NCI-H510A (cell line): ENCODE data around the gene CASZ1.
A peak's percentile ranks its signal among the peaks of the same experiment; 100 is the strongest.

Experiments
- DNase-seq: peaks from one replicate; lab custom pipeline; 2025; lab: John Stamatoyannopoulos, UW

Gene CASZ1, protein sequence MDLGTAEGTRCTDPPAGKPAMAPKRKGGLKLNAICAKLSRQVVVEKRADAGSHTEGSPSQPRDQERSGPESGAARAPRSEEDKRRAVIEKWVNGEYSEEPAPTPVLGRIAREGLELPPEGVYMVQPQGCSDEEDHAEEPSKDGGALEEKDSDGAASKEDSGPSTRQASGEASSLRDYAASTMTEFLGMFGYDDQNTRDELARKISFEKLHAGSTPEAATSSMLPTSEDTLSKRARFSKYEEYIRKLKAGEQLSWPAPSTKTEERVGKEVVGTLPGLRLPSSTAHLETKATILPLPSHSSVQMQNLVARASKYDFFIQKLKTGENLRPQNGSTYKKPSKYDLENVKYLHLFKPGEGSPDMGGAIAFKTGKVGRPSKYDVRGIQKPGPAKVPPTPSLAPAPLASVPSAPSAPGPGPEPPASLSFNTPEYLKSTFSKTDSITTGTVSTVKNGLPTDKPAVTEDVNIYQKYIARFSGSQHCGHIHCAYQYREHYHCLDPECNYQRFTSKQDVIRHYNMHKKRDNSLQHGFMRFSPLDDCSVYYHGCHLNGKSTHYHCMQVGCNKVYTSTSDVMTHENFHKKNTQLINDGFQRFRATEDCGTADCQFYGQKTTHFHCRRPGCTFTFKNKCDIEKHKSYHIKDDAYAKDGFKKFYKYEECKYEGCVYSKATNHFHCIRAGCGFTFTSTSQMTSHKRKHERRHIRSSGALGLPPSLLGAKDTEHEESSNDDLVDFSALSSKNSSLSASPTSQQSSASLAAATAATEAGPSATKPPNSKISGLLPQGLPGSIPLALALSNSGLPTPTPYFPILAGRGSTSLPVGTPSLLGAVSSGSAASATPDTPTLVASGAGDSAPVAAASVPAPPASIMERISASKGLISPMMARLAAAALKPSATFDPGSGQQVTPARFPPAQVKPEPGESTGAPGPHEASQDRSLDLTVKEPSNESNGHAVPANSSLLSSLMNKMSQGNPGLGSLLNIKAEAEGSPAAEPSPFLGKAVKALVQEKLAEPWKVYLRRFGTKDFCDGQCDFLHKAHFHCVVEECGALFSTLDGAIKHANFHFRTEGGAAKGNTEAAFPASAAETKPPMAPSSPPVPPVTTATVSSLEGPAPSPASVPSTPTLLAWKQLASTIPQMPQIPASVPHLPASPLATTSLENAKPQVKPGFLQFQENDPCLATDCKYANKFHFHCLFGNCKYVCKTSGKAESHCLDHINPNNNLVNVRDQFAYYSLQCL (N-terminal part only)

GRCh38 chr1:10796029-10796944 is at the start of gene CASZ1:
CASZ1 (minus strand) TSS chr1:10796646; CDS start chr1:10693889, 102,757 bp downstream.
- DNase-seq: peak; percentile 98

- DNase-seq: no peak
Measured at GRCh38 chr1:10843697-10844096, 47.3 kb upstream of the CASZ1 start.

- no peak for DNase-seq
Measured at GRCh38 chr1:10841118-10841517, 44.7 kb upstream of the CASZ1 start.

GRCh38 chr1:10839188-10839770 is 42.8 kb upstream of the CASZ1 start:
- DNase-seq: no peak

DNA sequence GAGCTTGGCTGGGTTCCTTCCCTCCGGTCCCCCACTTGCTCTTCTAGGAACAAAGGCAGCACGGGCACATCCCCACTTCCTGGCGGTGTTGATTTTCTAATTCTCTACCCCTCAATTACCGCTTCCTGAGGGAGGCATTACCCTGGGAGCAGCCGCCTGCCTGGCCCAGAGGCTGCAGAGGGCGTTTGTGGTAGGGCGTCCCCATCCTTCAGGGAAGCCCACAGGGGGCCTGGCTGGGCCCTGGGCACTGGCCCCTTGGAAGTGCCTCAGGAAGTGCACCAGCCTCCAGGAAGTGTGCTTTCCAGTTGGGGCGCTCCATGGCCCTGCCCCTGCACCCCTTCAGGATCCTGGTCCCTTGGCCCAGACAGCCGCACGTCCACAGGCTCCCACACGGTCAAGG is 42.1 kb upstream of the CASZ1 start:
- DNase-seq: no peak

GRCh38 chr1:10836726-10837125 is 40.3 kb upstream of the CASZ1 start:
- DNase-seq: no peak

GRCh38 chr1:10835822-10836421 is 39.5 kb upstream of the CASZ1 start:
- peak; percentile 99 for DNase-seq

DNA sequence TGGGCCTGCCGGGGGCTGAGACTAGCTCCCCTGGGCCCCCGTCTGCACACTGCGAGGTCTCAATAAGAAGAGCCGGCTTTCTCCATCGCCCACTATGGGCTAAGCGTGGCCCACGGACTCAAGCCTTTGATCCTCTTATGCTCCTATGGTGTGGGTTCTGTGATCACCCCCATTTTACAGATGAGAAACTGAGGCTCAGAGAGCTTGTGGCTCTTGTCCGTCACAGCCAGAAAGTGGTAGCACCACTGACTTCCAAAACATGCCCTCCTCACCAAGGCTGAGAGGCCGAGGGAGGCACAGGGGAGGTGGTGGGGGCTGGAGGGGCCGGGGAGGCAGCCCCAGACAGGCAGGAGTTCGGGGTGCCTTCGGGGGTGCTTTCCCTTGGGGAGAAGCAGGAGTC is 39.0 kb upstream of the CASZ1 start:
- DNase-seq: no peak

DNA sequence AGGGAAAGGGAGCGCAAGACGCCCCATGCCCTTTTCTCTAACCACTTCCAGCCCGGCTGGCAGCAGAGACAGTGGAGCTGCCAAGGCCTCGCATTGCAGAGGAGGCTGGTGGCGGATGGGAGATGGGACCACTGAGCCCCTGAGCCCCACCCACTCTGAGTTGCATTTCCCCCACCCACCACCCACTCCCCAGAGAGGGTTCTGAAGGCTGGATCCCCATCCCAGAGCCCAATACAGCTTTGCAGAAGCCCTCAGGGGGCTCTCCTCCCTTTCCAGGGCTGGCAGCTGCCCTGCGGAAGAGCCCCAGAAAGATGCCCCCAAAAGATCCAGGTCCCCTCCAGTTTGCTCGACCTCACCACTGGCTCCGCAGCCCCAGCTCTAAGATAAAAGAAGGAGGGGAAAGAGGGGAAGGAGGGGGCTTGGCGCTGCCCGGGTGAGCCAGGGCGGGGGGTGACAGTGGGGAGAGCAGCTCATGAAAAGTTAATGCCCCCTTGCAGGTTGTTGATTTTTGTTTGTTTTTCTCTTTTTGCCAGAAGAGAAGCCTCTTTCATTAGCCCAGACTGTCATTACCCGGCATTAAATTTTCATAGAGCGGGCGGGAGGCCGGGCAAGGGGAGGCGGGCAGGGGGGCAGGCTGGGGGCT is 38.4 kb upstream of the CASZ1 start:
- DNase-seq: no peak

GRCh38 chr1:10833630-10834557 is 37.4 kb upstream of the CASZ1 start:
- DNase-seq: no peak

GRCh38 chr1:10832703-10833102 is 36.3 kb upstream of the CASZ1 start:
- no peak for DNase-seq

DNA sequence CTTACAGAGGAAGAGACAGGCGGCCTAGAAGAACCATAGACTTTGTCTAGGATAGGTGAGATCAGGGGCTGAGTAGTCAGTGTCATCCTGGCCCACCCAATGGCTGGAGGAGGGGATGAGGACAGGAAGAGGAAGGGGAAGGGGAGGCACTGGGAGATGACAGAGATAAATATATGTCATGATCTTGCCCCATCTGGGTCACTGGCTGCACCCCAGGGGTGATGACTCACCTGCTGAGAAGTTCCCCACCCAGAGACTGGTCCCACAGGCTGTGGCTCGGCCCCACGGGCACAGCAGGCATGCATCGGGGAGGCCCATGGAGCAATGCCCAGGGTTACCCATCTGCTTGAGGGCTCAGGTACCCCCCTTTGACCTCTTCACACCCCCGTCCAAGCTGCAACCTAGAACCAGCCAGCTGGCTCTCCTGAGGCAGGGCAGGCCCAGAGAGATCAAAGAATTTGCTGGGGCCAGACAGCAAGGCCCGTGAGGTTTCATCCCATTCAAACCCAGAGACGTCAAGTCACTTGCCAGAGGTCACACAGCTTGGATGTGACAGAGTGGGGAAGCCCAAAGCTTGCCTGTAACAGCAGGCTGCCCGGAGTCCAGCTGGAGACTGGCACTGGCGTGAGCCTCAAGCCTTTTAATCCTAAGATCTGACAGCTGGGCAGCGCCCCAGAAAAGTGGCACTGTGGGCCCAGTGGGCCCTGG is 34.7 kb upstream of the CASZ1 start:
- DNase-seq: no peak

DNA sequence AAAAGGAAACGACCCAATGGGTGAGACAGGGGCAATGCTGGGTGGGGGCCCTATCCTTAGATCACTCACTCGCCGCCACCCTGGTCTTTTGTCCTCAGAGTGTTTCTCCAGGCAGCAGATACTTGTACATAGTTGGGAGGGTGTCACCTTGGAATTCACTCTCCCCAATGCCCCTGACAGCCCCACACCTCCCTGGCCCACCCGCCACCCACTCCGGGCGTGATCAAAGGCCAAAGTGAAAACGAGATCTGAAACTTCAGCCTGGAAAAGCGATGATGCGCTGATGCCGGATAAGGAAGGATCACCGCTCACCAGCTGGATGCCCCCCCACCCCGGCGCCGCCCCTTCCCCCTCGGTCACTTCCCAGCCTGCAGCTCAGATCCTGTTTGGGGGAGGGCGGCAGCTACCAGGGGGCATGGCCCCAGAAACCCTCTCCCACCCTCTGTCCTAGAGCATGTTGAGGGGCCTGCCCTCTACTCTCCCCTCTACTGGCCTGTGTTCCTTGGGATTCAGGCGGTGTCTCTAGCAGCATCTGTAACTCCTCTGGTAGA is 33.6 kb upstream of the CASZ1 start:
- DNase-seq: no peak

- no peak for DNase-seq
Measured at GRCh38 chr1:10829067-10829818, 32.8 kb upstream of the CASZ1 start.

- DNase-seq: no peak
Measured at GRCh38 chr1:10827377-10828333, 31.2 kb upstream of the CASZ1 start.

GRCh38 chr1:10825592-10825991 is 29.1 kb upstream of the CASZ1 start:
- DNase-seq: no peak
